HG02943 (cell line): ENCODE measurements around the gene MAGOH.
"Not testable (repeated sequence)": the region's sequence is repeated elsewhere in the genome, so short reads cannot be mapped to it uniquely, and the experiment has no call there.

Experiments used
- ATAC-seq: cut with Tn5 transposase; IDR thresholded peaks from one replicate; pipeline ENCODE4 v1.9.1; 2021; ENCODE audit warnings: mild to moderate bottlenecking, low read depth, moderate library complexity; ENCODE audit not compliant: unreplicated experiment

Gene MAGOH

DNA sequence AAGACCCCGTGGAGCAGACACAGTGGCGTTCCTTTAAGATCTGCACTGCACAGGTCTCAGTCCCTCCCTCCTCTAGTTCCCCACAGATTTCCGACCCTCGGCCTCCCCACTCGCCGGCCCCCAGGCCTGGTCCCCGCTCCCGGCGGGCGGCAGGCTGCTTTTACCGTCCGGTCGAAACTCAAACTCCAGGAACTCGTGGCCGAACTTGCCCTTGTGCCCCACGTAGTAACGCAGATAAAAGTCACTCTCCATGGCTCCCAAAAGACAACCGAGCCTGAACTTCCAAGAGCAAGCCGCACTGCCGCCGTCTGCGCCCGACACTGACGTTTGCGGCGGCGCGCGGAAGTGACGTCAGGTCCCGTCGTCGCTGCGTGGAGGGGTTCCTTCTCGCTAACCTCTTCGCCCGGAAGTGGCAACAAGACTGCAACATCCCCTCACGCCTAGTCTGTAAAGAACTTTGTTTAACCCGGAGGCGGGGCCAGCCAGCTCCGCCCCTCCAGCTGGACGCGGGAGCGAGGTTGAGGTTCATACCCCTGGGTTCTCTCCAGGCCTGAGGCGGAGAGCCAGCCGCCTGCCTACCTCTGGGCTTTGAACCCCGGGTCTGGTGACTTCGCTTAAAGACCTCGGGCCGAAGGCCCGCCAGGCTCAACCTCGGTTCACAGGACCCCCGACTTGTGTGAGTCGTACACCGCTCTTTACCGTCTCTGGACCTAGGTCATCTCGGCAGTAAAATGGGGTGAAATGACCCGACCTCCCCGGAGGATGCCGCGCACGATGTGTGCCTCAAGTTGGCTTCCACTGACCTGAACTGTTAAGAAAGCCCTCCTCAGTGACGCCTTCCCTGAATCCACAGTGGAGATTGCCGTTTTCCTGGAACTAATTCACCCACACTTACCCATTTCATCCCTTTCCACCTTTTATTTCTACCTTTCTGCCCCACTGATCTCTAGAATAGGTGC, at the start of gene MAGOH:
Gene MAGOH (minus strand): TSS at position 322 of the 959 bp plus-strand sequence. CDS start 70 bp downstream, at position 252.
- peak; percentile 94 for ATAC-seq

DNA sequence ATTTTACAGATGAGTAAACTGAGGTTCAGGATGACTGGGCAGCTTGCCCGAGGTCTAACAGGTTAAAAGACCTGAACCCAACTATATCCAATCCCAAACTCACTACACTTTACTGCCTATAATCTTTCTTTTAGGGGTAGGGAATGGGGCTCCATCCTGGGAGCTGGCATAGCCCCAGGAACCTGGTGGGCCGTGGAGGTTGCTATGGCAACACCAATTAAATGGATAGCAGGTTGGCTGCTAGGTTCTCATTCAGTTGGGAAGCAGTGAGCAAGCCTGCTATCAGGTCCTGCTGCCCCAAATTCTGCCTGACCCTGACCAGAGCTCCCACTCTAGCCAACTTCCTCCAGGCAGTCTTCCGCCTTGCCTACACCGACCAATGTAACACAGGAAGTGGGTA, 48.6 kb upstream of the MAGOH start:
- ATAC-seq: no peak

DNA sequence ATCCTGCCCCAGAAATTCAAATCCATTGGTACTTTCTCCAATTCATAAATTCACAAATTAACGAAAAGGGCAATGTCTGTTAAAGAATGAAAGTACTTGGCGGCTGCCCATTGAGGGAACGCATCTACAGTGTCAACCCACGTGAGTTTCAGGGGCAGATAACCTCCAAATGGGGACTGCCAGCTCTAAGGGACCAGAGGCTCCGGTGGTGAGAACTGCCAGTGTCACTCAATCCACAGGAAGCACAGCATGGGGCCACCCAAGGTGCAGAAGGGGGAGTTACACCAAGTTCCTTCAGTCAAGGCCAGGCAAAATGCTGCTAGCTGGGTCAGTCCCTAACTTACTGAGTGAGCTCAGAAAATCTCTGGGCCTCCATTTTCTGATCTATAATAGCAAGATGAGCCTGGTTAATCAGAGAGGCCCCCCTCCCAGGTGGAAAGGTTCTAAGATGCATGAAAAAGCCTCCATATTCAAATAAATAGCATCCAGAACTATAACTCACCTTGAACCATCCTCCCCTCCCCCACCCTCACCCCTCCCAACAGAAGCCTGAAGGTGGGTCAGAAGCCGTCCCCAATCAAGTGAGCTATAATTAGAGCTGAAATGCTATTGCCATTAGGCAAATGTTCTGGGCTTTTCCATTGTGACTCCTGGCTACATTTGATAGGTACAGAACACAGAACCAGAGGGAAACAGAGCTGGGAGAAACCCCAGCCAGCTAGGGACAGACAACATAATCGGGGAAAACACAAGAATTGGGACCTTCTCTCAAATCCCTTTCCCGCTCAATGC, 47.8 kb upstream of the MAGOH start:
- no peak for ATAC-seq

DNA sequence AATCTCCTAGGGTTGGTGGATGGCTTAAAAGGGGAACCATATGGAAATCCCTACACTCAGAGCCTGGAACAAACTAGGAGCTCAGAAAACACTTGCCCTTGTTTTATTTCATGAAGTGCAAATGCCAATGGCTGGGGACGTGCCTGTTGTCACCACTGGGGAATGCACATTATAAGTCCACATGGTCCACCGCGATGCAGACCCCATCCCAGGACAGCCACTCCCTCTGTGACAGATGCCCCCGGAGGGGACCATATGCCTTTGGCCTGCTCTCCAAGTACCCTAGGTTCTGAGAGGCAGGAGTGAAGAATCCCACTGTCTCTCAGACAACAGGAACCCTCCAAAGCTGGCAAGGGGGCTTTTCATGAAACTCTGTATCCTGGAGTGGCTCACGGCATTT, 47.2 kb upstream of the MAGOH start:
- ATAC-seq: no peak

DNA sequence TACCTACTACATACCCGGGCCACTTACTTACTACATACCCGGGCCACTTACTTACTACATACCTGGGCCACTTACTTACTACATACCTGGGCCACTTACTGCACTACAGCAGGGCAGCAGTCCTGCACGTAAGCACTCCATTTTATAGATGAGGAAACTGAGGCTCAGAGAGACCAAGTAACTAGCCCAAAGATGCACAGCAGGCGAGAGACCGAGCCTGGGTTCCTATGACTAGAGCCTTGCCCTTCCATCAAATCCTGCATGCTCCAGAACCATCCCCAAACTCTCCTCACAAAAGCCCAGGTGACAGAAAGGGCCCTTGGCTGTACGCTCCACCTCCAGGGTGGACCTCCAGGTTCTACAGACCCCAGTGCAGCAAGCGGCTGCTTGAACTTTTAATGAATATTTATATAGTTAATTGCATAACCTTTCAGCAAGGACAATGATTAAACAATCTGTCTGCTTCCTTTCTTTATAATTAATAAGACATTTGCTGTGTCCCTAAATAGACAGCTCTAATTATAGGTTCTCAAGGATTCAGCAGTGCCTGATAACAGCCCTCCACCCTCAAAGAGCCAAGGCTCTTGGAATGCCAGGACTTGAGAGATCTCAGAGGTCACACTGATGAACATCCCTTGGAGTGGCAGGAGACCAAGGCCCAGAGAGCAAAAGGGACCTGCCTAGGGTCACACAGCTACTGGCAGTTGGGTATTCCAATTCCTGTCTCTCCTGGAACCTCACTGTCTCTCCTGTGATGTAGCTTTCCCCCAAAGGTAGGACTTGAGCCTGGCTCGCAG, 46.1 kb upstream of the MAGOH start:
- ATAC-seq: no peak

DNA sequence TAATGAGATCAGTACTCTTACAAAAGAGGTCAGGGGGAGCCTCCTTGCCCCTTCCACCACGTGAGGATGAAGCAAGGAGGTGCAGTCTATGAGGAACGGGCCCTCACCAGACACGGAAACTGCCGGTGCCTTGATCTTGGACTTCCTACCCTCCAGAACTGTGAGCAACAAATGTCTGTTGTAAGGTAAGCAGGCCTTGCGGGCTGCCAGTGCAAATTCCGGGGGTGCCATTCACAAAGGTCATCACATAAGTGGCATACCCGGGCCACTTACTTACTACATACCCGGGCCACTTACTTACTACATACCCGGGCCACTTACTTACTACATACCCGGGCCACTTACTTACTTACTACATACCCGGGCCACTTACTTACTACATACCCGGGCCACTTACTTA, 44.8 kb upstream of the MAGOH start:
- not testable (repeated sequence) for ATAC-seq

DNA sequence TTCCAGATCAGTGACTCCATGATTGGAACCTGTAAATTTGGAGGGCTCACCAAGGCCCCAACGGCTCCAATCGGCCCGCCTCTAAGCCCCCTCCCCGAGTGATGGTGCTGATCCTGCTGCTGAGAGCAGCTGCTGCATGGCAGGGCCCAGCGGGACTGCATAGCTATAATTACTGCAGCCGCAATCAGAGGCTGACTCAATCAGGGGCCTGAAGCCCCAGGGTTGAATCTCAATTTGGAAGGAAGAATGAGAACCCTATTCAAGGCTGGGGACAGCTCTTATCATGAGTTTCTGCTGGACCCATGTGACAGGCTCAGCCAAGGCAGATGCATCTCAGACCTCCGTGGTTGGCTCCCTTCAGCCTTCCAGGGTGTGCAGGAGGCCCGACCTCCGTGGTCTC, 42.8 kb upstream of the MAGOH start:
- ATAC-seq: no peak

DNA sequence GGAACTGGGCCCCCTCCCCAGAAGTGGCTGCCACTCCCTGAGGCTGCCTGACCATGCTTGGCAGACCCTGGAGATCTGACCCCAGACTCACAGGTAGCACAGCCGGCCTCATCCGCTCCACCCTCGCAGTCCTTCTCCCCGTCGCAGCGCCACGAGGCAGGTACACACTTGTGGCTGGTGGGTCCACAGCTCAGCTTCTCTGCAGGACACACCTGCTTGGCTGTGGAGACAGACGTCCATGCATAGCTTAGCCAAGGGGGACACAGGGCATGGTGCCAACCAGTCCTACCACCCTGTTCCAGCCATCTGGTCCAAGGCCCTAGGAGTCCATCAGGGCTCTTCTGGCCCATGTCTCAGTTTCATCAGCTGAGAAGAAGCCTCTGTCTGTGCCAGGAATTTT, 42.2 kb upstream of the MAGOH start:
- no peak for ATAC-seq

DNA sequence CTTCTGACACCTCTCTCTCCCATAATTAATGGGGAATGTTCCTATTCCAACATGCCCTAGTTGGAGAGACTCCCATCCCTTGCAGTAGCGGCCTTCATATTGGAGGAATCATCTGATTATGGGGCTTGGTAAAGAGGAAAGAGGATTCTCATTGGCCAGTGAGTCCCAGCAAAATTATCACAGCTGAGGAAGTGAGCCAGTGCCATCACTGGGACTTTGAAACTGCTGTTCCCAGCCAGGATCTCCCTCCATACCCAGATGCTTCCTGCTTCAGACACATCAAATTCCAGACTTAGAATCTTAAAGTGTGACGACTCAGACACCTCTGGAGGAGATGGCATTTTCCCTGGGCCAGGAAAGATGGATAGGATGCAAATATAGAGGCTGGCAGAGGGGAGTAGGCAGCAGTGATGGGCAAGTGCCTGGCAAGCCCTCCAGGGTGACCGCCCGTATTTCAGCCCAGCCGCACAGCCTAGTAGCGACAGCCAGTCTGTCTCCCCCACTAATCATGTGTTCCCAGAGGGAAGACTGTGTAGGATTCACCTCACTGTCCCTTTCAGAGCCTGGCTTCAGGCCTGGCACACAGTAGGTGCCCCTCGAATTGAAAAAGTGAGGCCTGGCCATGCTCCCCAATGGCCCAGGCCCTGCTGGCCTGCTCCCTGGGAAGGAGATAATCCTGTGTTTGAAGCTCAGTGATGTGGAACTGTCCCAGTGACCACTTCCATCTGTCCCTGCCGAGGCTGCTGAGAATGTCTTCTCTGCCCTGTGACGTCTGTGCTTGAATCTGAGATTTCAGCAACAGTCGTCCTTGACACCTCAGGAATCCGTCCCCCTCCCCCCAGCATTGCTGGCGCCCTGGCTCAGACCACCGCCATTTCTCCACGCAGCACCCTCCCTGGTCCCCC, 41.2 kb upstream of the MAGOH start:
- no peak for ATAC-seq

DNA sequence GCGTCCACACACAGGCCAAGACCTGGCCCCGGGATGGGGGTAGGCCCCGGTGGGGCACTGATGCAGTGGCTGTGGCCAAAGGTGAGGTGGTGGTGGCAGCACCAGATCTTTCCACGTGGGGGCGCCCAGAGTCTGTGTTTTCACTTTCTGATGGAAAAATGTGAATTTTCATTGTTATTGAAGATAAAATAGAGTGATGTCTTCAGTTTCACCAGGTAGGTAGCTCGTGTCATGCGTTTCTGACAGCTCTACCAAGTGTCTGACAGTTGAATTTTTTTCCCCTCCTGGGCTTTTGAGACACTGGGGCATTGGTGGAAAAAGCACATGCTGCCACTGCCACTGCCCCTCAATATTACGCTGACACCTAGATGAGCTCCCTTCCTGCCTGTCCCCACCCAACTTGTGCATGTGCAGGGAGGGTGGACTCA, 40.0 kb upstream of the MAGOH start:
- no peak for ATAC-seq

DNA sequence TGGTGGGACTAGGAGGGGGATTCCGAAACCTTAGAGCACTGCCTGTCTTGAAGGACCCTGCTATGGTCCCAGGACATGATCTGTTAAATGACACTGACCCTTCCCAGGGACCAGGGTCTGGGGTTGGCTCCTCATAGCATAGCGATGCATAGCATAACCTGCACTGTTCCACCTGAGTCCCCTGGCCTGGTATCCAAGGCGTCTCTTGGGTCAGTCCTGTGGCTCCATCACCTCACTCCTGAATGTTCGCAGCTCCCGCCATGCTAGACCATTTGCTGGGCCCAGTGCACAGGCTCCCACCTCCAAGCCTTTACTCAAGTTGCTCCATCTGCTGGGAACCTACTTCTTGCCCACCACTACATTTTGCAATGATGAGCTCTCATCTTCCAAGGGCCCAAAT, 39.0 kb upstream of the MAGOH start:
- no peak for ATAC-seq

DNA sequence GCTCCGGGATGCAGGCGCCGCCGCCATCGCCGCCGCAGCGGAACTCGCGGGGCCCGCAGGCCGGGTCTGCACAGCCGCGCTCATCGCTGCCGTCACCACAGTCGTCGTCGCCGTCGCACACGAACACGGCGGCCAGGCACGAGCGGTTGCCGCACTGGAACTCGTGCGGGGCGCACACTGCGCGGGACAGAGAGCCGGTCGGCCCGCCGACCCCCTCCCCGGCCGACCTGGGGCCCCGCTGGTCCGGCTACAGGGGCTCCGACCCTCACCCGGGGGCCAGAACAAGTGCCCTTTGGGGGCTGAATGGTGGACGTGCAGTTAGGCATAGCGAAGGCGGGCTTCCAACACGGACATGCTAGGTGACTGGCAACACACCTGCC, 38.6 kb upstream of the MAGOH start:
- ATAC-seq: no peak

DNA sequence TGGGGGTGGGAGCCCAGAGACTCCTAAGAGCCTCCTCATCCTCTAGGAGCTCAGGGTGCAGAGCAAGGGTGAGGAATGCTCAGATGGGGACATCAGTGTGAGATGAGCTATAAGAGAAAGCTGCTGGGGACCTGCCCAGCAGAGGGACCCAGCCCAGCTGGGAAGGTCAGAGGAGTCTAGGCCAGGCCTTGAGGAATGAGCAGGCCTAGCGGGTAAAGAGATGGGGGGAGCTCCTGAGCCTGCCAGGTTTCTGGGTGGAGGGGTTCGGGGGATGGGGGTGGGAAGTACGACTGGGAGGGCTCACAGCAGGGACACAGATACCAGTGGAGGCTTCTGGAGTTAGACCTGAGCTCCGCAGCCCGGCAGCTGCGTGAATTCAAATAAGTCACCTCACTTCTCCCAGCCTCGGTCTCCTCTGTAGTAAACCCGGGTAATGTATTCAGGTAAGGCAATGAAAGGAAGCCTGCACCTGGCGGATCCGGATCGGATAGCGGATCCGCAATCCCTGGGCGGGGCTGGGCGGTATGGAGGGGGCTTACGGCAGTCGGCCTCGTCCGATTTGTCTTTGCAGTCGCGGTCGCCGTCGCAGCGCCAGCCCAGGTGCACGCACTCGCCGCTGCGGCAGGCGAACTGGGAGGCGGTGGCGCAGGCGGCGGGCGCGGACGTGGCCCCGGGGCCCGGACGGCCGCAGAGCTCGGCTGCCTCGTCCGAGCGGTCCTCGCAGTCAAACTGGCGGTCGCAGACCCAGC, 38.0 kb upstream of the MAGOH start:
- no peak for ATAC-seq

DNA sequence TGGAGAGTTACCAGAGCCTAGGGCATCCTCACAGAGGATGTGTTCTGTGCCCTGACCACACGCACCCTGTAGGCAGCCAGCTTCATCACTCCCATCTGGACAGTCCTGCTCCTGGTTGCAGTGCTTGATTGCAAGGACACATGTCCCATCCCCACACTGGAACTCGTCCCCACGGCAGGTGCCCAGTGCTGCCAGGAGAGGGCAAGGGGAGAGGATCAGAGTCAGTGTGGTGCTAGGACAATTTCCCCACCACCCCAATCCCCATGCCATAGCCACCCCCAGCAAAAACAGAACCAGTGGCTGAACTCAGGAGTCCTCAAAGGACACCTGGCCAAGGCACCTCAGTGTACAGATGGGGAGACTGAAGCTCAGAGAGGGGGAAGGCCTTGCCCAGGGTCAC, 37.2 kb upstream of the MAGOH start:
- ATAC-seq: no peak

DNA sequence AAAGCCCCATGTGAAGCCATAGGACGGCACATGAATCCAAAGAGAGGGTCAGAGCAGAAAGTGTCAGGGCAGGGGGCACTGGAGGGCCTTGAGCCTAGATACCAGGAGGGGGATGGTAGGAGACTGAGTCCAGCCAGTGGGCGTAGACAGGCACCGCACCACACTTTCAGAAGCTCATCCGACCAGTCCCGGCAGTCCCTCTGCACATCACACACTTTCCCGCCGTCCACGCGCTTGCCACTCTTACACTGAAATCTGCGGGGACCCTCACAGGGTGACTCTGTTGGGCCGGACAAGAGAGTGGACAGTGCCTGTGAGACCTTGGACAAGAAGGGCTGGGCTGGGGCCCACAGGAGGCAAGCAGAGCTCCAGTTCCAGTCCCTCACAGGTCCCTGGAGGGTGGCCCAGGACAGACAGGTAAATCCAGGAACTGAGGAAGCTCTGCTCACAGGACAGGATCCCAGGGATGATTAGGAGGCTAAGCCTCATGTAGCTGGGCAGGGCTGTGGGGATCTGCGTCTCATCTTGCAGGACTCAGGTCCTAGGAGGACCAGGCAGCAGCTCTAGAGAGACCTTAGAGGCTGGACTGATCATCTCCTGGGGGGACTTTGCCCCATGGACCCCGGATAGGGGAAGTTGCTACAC, 36.3 kb upstream of the MAGOH start:
- no peak for ATAC-seq

DNA sequence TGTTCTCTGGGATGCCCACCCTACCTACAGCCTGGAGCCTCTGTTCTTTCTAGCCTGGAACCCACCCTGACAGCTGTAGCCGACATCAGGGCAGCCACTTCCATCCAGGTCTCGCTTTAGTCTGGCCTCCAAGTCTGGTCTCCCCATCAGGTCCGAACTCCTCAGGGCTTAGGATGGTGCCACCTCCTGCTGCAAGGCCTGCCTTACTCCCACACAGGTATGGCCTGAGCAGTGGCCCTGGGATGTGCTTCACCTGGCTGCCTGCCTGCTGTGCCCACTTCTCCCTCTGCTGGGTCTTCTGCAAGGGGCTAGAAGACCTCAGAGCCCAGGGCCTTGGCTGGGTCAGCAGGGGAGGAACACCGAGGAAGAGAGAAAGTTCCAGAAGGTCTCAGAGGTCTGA, 35.7 kb upstream of the MAGOH start:
- no peak for ATAC-seq

DNA sequence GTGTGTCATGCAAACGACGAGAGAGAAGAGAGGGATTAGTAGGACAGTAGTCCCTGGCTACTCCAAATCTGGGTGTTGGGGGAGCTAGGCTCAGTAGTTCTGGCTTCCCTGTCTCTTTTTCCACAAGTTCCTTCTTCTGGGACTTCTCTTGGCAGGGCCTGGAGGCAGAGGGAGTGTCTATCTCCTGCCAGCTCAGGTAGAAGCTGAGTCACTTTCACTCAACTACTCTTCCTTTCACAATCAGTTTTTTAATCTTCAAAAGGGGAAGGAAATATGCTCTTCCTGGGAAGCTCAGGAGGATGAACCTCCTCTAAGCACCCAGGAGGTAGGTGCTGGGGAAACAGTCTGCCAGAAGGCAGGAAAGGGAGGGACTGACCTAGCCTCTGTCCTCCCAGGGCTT, 35.2 kb upstream of the MAGOH start:
- no peak for ATAC-seq

DNA sequence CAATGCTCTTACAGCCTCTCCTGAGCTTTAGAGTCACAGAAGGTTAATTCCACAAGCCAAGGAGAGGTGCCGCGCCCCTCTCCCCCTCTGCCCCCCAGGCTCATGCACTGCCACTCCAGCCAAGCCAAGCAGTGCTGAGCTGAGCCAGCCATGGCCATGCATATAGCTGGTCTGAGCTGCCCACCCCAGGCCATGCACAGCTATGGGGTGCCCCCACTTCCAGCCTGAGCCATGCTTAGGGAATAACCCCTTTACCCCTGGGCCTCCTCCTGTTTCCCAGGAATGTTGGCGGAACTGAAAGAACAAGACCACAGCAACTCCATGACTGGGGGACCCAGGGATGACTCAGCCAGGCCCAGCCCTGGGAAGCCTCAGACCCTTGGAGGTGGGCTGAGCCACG, 34.0 kb upstream of the MAGOH start:
- no peak for ATAC-seq
